Globus pallidus (tissue), 1 donor: ENCODE results near the gene LMO3.

Source experiments
- DNase-seq: peaks from one replicate; pipeline ENCODE4 v3.0.0-alpha.2; 2015; ENCODE audit warnings: low spot score

The LMO3 gene

GRCh38 chr12:16606117-16606200 is at the start of gene LMO3:
Gene LMO3 (minus strand): TSS chr12:16606162. CDS start chr12:16600860, 5,302 bp downstream.
- no peak for DNase-seq

GRCh38 chr12:16636435-16637055 is 30.6 kb upstream of the LMO3 start:
- DNase-seq: no peak

GRCh38 chr12:16634786-16635185 is 28.8 kb upstream of the LMO3 start:
- DNase-seq: no peak

GRCh38 chr12:16626991-16627390 is 21.0 kb upstream of the LMO3 start:
- no peak for DNase-seq

GRCh38 chr12:16622338-16622737 is 16.4 kb upstream of the LMO3 start:
- DNase-seq: no peak

DNA sequence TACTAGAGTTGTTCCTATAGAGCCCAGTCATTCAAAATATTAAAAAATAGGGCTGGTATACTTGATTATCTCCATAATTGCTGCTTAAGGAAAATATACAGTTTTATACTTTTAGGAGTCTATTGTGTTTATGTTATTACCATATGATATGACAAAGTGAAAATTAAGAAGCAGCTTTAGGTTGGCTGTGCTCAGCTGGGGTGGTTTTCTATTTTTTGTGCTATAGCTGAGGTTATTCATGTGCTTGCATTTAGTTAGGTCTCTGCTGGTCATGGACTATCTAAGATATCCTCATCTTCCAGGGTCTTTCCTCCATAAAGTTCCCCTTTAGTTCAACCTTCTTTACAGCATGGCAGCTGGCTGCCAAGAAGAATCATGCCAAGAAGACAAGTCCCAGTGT is 13.6 kb upstream of the LMO3 start:
- DNase-seq: no peak

DNA sequence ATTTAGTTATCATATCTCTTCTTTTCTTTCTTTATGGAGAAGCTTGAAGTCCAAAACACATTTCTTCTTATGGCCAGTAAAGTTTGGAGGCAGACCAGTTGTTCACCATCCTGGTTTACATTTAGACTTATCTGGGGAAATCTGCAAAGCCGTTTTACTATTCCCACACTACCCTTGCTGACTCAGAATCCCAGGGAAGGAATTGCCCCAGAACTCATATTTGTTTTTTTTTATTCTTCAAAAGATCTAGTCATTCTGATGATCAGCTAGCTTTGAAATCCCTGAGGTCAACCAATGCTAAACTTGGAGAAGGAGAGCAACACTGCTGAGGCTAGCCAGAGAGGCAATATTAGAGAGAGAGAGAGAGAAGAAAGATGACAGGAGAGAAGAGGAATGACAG is 12.3 kb upstream of the LMO3 start:
- DNase-seq: no peak

GRCh38 chr12:16613199-16613598 is 7.2 kb upstream of the LMO3 start:
- no peak for DNase-seq

- DNase-seq: no peak
Measured at GRCh38 chr12:16612647-16613046, 6.7 kb upstream of the LMO3 start.

DNA sequence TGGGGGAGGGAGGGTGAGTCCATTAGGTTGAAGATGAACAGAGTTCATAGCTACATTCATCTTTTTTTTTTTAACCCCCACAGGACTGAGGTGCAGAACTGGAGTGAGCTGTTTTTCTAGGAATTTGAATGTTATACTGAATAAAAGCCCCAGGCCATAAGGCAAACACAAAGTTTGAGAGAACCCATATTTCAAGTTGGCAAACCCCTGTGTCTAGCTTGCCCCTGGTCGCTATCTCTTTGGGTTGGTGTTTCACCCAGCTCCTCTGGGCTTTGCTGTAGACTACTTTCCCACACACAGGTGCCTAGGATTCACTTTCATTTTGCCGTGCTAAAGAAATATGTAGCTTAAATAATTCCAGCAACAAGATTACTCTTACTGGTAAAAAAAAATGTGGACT is 5.2 kb upstream of the LMO3 start:
- DNase-seq: no peak

DNA sequence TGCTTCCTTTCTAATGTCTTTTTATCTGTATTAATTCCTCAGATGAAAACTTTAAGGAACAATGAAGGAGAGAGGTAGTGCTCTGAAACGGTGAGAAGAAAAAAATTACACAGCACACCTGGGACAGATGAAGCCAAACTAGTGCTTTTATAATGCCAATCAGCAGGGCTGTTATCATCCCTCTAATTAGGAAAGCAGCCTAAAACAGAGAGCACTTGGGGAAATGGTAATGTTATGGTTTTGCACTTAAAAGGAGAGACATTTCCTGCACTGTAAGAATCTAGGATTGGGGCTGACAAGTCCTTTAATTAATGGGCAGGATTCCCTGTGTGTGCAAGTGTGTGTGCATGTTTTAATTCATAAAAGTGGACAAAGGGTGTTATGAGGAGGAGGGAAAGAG is 4.8 kb upstream of the LMO3 start:
- DNase-seq: no peak

DNA sequence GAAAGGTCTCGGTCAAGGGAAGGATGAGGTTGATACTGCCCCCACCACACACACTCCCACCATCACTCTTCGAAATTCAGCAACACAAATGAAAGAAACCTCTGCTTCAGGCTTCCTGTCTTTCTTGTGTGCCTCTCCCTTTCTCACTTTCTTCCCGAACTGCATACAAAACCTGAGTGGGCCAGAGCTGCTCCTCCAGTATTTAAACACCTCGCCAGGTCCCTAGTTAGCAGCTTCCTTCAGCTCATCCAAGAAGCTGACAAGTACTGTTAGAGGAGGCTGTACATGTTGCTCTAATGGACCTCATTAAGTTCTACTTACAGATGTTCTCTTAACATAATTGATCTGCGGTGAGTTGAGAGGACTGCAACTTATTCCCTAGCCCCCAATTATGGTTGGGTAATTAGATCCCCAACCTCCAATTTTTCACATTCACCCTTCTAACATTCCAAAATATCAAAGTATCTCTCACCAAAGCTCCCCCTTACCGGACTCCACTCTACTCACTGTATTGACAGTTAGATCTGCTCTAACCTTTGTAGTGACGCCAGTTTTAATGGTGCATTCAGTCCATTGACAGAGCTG is 4.1 kb upstream of the LMO3 start:
- DNase-seq: no peak

- no peak for DNase-seq
Measured at GRCh38 chr12:16608946-16609539, 3.1 kb upstream of the LMO3 start.

DNA sequence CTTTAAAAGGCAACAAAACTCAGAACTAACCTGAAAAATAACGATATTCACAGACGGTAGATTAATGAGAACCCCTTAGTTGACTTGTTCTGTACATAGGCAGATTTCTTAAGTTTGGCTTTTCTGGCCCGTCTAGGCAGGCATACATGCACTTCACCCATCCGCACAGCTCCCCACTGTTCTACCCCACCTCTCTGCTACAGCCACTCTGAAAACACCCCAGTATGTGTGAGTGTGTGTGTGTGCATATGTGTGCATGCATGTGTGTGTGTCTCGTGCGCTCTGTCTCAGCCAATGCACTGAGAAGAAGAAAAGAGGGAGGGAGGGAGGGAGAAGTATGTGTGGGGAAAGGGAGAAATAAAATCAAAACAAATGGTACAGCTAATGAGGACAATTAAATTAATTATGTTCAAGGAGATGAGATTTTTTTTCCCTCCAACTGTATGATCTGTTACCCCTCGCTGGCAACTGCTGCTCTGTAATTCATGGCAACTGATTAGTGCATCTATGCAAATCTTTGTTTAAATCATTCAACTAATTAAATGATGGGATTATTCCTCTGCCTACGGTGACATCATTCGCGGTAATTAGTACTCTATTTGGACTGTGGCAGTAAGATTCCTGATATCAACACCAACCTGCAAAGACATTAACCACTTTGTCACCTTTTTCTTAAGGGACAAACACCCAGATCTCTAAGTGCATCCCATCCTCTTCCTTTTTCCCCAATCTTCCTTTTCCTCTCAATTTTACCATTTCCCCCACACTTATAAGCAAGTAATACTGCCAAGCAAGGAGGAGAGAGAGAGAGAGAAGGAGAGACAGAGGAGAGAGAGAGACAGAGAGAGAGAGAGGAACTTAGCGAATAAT is 2.2 kb upstream of the LMO3 start:
- no peak for DNase-seq

DNA sequence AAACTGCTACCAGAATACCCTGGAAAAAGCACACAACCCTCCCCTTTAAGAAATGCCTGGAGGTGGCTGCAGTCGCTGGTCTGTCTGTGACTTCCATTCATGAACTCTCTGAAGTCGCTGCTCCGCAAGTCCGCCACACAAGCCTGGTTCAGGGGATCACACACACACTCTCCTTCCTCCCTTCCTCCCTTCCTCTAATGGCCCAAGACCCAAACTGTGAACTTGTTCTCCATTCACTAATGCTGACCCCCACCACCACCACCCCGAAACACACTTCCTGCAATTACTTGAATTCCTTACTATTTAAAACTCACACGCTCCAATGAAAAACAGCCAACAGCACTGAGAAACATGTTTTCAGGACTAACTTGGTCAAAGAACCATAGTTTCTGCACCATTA is 1.0 kb upstream of the LMO3 start:
- no peak for DNase-seq

GRCh38 chr12:16606201-16606849 is 363 bp upstream of the LMO3 start:
- DNase-seq: peak; percentile 62

- DNase-seq: no peak
Measured at GRCh38 chr12:16605642-16606116, 283 bp downstream of the LMO3 start.

- DNase-seq: no peak
Measured at GRCh38 chr12:16604596-16605252, 1.2 kb downstream of the LMO3 start.

- no peak for DNase-seq
Measured at GRCh38 chr12:16603916-16604575, 1.9 kb downstream of the LMO3 start.

- no peak for DNase-seq
Measured at GRCh38 chr12:16603260-16603915, 2.6 kb downstream of the LMO3 start.

GRCh38 chr12:16602412-16602811 is 3.5 kb downstream of the LMO3 start:
- no peak for DNase-seq
